ENCODE results near the gene ZFAND6.
A peak's percentile ranks its signal among the peaks of the same experiment; 100 is the strongest.
"Not testable (repeated sequence)": the region's sequence is repeated elsewhere in the genome, so short reads cannot be mapped to it uniquely, and the experiment has no call there.

Gene ZFAND6

DNA sequence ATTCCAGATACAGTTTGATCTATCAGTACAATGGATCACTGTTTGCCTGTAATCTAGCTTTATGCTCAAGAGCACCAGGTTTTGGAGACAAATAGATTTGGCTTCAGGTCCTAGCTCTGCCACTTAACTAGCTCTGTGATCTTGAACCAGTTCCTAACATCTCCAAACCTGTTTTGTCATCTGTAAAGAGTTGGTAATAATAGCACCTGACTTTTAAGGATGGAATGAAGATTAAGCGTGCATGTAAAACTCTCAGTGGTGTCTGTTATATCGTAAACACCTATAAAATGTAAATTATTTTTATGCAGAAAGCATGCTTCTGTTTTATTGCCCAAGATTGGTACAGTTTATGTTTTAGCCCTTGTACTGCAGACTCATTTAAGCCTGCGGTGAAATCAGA, 36.5 kb downstream of the ZFAND6 start:
- no peak for DNase-seq (ENCODE audit: low read depth in 2 of 2)
- H3K4me3 ChIP-seq (replicated peaks in 1 of 2; ENCODE audit: low read depth in 2 of 2, low read length in 2 of 2), result no peak overlapping the region
- TF ChIP-seq, protein P1, sequence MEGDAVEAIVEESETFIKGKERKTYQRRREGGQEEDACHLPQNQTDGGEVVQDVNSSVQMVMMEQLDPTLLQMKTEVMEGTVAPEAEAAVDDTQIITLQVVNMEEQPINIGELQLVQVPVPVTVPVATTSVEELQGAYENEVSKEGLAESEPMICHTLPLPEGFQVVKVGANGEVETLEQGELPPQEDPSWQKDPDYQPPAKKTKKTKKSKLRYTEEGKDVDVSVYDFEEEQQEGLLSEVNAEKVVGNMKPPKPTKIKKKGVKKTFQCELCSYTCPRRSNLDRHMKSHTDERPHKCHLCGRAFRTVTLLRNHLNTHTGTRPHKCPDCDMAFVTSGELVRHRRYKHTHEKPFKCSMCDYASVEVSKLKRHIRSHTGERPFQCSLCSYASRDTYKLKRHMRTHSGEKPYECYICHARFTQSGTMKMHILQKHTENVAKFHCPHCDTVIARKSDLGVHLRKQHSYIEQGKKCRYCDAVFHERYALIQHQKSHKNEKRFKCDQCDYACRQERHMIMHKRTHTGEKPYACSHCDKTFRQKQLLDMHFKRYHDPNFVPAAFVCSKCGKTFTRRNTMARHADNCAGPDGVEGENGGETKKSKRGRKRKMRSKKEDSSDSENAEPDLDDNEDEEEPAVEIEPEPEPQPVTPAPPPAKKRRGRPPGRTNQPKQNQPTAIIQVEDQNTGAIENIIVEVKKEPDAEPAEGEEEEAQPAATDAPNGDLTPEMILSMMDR (IDR thresholded peaks at IDR 0.05; ENCODE audit: low read depth, low read length), result no peak

DNA sequence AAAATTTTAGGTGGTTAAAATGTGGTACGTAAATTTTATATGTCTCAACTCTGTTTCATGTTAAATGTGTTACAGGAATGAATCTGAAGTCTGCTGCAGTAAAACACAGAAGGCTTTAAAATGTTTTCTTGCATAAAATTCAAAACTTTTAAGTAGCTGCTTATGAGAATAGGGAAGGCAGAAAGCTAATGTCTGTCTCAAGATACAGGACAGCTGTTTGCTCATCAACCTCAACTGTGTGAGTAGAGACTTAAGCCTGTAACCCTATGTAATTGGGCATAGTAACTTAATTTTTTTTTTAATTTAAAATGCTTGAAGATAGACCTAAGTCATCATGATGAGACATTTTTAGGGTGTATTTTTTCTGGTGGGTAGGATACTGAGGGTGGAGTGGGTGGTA, 38.9 kb downstream of the ZFAND6 start:
- TF ChIP-seq, protein P1 (IDR thresholded peaks at IDR 0.05; ENCODE audit: low read depth, low read length), result no peak
- no peak overlapping the region for H3K4me3 ChIP-seq (replicated peaks in 1 of 2; ENCODE audit: low read depth in 2 of 2, low read length in 2 of 2)
- DNase-seq (ENCODE audit: low read depth in 2 of 2), result no peak

DNA sequence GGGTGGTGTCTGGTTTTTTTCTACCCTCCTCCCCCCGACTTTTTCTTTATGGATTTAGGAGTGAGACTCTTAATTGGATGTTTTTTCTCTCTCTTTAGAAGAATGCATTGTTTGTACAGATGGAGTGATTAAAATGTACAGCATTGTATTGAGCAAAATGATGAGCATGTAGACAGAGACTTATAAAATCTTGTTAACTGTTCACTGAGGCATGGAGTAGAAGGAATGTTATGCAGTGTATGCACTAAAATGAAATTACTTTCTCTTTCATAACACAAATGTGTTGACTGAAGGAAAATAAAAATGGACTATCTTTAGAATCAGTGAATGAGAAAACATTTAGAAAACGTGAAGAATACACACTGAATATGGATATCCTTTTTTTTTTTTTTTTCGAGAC, 39.8 kb downstream of the ZFAND6 start:
- no peak overlapping the region for H3K4me3 ChIP-seq (replicated peaks in 1 of 2; ENCODE audit: low read depth in 2 of 2, low read length in 2 of 2)
- TF ChIP-seq, protein P1 (IDR thresholded peaks at IDR 0.05; ENCODE audit: low read depth, low read length), result no peak
- no peak for DNase-seq (ENCODE audit: low read depth in 2 of 2)

DNA sequence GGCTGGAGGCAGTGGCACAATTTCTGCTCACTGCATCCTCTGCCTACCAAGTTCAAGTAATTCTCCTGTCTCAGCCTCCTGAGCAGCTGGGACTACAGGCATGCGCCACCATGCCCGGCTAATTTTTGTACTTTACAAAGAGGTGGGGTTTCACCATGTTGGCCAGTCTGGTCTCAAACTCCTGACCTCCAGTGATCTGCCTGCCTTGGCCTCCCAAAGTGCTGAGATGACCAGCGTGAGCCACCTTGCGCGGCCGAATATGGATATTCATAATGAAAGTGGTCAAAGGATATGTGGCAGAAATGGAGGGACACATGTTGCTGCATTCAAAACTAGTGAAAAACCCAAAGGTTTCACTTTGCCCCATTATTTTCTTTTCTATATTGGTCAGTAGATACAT, 40.2 kb downstream of the ZFAND6 start:
- not testable (repeated sequence) for H3K4me3 ChIP-seq (replicated peaks in 1 of 2; ENCODE audit: low read depth in 2 of 2, low read length in 2 of 2); DNase-seq (ENCODE audit: low read depth in 2 of 2)

DNA sequence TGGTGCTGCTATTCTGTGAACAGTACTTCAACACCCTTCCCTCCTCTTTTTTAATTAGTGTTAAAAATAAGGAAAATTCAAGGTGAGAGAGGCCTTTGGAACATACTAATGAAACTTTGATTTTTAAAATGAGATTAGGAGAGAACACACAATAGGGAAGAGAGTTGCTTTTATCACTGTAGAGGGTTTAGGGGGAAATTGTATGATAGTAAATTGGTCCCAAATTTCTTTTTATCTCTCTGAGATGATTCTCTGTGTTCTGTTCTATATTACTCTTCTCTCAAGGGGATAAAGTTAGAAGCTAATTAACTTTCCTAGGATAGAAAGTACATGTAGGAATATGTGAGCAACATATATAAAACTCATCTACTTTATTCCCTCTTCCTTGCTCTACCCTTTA, 40.8 kb downstream of the ZFAND6 start:
- DNase-seq (ENCODE audit: low read depth in 2 of 2), result no peak
- no peak overlapping the region for H3K4me3 ChIP-seq (replicated peaks in 1 of 2; ENCODE audit: low read depth in 2 of 2, low read length in 2 of 2)
- TF ChIP-seq, protein P1 (IDR thresholded peaks at IDR 0.05; ENCODE audit: low read depth, low read length), result no peak

DNA sequence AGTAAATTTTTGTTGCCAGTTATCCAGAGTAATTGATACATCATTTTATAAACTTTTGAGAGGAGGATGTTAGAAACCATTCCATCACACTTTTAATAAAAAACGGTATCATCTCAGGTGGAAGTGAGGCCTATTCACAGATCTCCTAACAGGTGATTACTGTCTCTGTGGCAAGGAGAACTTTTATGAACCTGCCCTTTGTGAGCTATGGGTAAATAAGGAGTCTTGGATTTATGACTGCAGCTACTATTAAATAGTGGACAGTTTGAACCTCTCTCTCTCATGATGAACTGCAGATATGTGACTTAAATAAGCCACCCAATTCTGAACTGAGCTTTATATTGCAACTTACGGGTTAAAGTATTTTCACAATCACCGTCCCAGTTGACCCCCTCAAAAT, 45.7 kb downstream of the ZFAND6 start:
- H3K4me3 ChIP-seq (replicated peaks in 1 of 2; ENCODE audit: low read depth in 2 of 2, low read length in 2 of 2), result no peak overlapping the region
- no peak for DNase-seq (ENCODE audit: low read depth in 2 of 2)
- TF ChIP-seq, protein P1 (IDR thresholded peaks at IDR 0.05; ENCODE audit: low read depth, low read length), result no peak

DNA sequence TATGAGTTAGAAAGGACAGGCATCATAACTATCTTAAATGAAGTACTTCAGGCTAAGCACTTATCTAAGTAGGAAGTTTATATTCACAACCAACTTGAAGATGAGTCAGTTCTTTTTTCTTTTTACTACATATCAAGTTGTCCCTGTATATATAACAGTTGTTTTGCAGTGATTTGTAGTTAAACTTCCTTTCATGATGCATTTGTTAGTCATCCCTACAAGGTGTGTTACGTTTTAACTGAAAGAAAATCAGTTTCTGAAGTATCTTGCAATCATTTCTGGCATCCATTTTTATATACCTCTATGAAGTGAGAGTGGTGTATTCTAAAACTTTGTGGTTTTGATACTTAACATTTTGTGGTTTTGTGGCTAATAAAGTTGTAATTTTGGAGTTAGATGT, 46.1 kb downstream of the ZFAND6 start:
- DNase-seq (ENCODE audit: low read depth in 2 of 2), result peak; percentile 29 to 66
- no peak overlapping the region for H3K4me3 ChIP-seq (replicated peaks in 1 of 2; ENCODE audit: low read depth in 2 of 2, low read length in 2 of 2)
- TF ChIP-seq, protein P1 (IDR thresholded peaks at IDR 0.05; ENCODE audit: low read depth, low read length), result no peak

Measured in cardiac fibroblast (primary cell).